ENCODE data around the gene COX4I1.

COX4I1 gene

DNA sequence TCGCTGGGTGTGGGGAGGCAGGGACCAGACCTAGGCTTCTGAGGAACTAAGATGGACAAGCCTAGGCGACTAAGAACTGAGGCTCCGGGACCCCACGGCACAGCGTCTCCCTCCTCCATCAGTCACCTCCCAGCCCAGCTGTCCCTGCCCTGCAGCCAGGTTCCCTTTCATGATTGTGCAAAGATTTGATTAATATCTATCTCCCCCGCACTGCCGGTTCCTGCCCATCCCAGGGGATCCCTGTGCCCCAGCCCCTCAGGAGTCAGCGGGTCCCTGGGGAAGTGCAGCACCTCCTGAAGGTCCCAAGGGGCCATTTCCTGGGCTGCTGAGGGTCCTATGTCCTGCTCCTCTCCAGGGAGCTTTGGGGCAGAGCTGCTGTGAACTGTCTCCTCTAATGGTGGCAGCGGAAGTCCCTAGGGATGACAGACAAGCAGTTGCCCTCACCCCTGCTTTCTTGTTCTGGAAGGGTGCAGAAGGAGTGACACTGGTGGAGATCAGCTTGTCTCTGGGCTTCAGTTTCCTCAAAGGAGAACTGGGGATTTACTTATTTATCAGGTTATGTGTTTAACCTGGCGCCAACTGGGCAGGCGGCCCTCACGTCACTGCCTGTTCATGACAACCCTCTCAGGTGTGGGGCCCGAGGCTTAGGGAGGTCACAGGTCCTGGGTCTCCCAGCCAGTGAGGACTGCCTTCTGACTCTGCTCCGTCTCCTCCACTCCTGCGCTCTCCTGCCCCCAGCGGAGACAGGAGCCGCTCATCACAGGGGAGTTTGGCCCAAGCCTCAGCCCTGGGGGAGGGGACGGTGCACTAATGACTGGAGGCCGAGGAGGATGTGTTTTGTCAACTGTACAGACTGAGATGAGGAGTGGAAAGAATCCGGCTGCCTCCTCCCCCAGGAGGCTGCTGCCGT is 46.7 kb upstream of the COX4I1 start:
- TF ChIP-seq, protein P1, sequence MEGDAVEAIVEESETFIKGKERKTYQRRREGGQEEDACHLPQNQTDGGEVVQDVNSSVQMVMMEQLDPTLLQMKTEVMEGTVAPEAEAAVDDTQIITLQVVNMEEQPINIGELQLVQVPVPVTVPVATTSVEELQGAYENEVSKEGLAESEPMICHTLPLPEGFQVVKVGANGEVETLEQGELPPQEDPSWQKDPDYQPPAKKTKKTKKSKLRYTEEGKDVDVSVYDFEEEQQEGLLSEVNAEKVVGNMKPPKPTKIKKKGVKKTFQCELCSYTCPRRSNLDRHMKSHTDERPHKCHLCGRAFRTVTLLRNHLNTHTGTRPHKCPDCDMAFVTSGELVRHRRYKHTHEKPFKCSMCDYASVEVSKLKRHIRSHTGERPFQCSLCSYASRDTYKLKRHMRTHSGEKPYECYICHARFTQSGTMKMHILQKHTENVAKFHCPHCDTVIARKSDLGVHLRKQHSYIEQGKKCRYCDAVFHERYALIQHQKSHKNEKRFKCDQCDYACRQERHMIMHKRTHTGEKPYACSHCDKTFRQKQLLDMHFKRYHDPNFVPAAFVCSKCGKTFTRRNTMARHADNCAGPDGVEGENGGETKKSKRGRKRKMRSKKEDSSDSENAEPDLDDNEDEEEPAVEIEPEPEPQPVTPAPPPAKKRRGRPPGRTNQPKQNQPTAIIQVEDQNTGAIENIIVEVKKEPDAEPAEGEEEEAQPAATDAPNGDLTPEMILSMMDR (IDR thresholded peaks at IDR 0.05; ENCODE audit: low read depth, low read length) = no peak
- DNase-seq (ENCODE audit: extremely low read depth, low read depth) = no peak

DNA sequence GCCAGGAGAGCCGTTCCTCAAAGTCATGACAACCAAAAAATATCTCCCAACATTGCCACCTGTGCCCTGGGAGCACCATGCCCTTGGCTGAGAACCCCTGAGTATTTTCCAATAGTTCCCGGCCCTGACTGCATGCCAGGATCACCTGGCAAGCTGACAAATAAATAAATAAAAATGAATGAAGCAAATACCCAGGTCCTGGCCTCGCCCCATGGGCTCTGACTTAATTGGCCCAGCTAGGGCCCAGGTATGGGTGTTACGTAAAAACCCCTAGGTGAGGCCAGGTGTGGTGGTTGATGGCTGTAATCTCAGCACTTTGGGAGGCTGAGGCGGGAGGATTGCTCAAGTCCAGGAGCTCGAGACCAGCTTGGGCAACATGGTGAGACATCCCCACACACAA is 45.9 kb upstream of the COX4I1 start:
- TF ChIP-seq, protein P1 (IDR thresholded peaks at IDR 0.05; ENCODE audit: low read depth, low read length) = no peak
- DNase-seq (ENCODE audit: extremely low read depth, low read depth) = no peak

DNA sequence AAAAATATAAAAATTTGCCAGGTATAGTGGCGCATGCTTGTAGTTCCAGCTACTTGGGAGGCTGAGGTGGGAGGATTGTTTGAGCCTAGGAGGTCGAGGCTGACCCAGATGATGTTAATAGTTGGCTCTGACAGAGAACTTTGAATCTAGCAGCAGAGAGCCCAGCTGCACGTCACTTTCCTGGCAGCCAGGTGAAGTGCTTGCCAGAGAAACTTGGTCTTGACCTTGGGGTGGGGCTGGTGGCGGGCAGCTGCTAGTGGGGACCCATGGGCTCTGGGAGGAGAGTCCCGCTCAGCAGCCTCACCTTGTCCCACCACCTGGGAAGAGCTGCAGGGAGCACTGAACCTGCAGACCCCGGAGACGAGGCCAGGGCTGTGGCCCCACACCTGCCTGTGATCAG is 45.5 kb upstream of the COX4I1 start:
- no peak for DNase-seq (ENCODE audit: extremely low read depth, low read depth)
- TF ChIP-seq, protein P1 (IDR thresholded peaks at IDR 0.05; ENCODE audit: low read depth, low read length) = no peak

DNA sequence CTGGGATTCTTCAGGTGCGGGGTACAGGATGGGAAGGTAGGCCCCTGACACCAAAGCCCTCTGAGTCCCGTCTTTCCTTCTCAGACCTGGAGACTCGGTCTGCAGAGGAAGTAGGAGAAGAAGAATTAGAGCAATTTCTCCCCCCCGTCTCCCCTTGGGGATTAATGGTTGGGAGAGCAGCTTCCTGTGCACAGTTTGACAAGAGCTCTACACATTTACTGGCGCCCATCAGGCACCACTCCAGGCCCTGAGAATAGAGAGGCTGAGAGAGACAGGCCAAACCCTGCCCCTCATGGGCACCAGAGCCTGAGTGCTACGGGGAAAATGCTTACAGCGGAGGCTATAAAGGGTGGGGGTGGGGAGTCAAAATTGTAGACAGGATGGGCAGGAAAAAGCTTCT is 45.1 kb upstream of the COX4I1 start:
- DNase-seq (ENCODE audit: extremely low read depth, low read depth) = no peak
- TF ChIP-seq, protein P1 (IDR thresholded peaks at IDR 0.05; ENCODE audit: low read depth, low read length) = no peak

DNA sequence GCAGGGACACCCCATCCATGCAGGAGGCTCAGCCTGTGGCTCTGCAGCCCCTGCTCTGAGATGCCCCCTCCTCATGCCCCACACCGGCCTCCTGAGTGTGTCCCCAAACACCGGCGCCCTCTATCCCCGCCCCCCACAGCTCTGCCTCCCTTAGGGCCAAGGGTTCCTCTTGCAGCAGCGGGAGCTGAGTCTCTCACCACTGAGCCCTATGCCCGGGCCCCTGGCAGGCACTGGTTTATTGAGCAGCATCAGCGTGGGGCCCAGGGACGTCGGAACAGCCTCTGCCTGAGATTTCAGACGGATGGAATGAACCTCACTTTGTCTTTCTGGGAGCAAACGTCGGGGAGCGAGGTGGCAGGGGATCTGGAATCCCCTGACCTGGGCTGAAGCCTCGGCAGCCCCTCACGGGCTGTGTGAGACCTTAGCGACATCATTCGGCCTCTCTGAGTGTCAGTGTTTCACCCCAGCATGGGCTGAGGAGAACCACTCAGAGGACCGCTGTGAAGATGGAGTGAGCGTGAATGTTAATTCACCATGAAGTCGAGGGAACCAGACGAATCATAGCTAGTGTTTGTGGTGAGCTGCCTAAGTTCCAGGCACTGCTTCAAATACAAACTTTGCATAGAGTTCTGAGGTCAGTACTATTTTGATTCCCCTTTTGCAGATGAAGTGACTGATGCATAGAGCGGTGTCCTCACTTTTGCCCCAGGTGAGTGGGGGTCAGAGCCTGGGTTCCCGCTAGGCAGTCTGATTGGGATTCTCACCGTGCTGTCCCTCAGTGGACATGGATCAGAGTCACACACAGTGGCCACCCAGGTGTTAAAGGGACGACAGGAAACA is 43.3 kb upstream of the COX4I1 start:
- TF ChIP-seq, protein P1 (IDR thresholded peaks at IDR 0.05; ENCODE audit: low read depth, low read length) = no peak
- DNase-seq (ENCODE audit: extremely low read depth, low read depth) = no peak

DNA sequence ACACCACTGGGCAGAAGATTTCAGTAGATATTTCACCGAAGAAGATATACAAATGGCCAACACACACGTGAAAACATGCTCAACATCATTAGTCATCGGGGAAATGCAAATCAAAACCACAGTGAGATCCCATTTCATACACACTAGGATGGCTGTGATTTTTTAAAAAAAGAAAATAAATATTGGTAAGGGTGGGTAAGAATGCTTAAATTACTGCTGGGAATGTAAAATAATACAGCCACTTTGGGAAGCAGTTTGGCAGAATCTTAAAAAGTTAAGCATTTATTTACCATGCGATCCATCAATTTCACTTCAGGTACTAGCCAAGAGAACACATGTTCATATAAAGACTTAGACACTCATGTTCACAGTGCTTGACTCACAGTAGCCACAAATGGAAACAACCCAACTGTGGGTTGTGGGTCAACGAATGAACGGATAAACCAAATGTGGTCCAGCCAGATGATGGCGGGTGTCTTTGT is 42.1 kb upstream of the COX4I1 start:
- DNase-seq (ENCODE audit: extremely low read depth, low read depth) = peak; percentile 87
- TF ChIP-seq, protein P1 (IDR thresholded peaks at IDR 0.05; ENCODE audit: low read depth, low read length) = no peak

DNA sequence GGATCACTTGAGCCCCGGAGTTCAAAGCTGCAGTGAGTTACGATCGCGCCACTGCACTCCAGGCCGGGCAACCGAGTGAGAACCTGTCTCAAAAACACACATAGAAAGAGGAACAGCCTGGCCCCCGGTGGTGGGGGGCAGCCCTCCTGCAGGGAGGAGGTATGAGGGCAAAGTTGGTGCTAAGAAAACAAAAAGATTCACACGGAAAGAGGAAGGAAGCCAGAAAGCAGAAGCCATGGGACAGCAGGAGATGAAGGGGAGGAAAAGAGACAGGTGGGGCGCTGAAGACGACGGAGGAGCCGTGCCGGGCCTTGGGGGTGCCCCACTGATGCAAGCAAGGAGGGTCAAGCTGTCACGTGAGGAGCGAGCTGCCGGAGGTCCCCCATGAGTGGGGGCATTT is 40.4 kb upstream of the COX4I1 start:
- DNase-seq (ENCODE audit: extremely low read depth, low read depth) = no peak
- TF ChIP-seq, protein P1 (IDR thresholded peaks at IDR 0.05; ENCODE audit: low read depth, low read length) = no peak
